ENCODE results near the gene NEK7. TPM values are rescaled to one million over a fixed set of nuclear protein-coding genes. Genes with fewer than 3 reads are reported as not detected.

The NEK7 gene
- total RNA-seq, 1 donor: 187 TPM

DNA sequence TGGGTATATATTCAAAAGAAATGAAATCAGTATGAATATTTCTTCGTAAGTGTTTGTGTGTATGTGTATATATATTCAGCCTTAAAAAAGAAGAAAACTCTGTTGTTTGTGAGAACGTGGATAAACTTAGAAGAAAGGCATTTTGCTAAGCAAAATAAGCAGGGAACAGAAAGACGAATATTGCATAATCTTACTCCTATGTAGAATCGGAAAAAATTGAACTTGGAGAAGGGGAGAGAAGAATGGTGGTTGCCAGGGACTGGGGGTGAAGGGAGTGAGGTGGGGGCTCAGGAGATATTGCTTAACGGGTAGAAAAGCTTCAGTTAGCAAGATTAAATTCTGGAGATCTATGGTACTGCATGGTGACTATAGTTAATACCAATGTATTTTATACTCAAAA is 40.3 kb upstream of the NEK7 start:
- DNase-seq (ENCODE audit: low read depth): no peak
- TF ChIP-seq, protein P1, sequence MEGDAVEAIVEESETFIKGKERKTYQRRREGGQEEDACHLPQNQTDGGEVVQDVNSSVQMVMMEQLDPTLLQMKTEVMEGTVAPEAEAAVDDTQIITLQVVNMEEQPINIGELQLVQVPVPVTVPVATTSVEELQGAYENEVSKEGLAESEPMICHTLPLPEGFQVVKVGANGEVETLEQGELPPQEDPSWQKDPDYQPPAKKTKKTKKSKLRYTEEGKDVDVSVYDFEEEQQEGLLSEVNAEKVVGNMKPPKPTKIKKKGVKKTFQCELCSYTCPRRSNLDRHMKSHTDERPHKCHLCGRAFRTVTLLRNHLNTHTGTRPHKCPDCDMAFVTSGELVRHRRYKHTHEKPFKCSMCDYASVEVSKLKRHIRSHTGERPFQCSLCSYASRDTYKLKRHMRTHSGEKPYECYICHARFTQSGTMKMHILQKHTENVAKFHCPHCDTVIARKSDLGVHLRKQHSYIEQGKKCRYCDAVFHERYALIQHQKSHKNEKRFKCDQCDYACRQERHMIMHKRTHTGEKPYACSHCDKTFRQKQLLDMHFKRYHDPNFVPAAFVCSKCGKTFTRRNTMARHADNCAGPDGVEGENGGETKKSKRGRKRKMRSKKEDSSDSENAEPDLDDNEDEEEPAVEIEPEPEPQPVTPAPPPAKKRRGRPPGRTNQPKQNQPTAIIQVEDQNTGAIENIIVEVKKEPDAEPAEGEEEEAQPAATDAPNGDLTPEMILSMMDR (IDR thresholded peaks at IDR 0.05; ENCODE audit: insufficient read depth, low read length): no peak
- H3K4me3 ChIP-seq (ENCODE audit: low read depth, low read length): no peak overlapping the region

DNA sequence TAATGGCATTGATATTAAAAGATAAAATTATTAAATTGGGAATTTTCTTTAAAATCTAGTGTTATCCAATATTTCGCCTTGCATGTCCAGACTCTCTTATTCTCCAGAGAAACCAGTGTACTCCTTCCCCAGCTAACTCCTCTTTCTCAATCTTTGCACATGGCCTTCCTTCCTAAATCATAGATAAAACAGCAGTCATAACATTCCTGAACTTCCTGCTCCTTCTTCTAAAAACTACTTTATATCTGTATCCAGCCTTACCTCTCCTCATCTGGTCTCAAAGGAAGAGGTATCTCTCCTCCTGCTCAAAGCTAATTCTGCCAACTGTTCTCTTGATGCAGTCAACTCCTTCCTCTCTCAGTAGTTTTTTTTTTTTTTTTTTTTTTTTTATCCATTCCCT is 39.5 kb upstream of the NEK7 start:
- H3K4me3 ChIP-seq (ENCODE audit: low read depth, low read length): no peak overlapping the region
- DNase-seq (ENCODE audit: low read depth): peak; percentile 68
- TF ChIP-seq, protein P1 (IDR thresholded peaks at IDR 0.05; ENCODE audit: insufficient read depth, low read length): no peak

DNA sequence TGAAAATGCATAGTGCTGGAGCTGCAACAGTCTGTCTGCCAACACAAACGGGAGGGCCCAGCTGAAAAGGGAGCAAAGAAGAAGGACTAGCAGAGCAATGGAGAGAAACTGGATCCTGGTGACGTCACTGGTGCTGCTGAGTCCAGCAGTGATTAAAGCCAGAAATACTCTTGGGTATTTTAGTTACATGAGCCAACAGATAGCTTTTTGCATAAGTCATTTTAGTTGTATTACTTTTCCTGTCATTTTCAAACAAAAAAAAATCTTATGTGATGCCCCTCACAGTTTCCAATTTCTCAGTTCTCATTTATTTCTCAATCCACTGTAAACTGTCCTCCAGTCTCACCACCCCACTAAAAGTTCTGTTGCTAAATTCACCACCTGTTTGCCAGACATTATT is 38.7 kb upstream of the NEK7 start:
- DNase-seq (ENCODE audit: low read depth): peak; percentile 100
- TF ChIP-seq, protein P1 (IDR thresholded peaks at IDR 0.05; ENCODE audit: insufficient read depth, low read length): no peak
- H3K4me3 ChIP-seq (ENCODE audit: low read depth, low read length): no peak overlapping the region

DNA sequence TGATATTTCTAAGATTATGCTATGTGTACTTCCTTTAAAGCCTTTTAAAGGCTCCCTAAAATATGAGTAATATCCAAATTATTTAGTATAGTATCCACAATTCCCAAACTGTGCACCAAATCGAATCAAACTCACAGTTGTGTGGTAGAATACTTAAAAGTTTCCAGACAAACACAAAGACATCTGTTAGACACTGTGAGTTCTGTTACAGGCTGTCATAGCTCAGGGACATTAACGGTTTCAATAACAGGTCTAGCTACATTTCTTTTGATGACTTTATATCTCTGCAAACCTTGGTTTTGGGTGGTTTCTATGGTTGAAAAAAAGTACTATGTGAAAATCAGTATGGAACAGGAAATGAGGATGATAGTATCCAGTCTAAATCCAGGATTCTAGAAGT is 36.9 kb upstream of the NEK7 start:
- TF ChIP-seq, protein P1 (IDR thresholded peaks at IDR 0.05; ENCODE audit: insufficient read depth, low read length): no peak
- DNase-seq (ENCODE audit: low read depth): no peak

DNA sequence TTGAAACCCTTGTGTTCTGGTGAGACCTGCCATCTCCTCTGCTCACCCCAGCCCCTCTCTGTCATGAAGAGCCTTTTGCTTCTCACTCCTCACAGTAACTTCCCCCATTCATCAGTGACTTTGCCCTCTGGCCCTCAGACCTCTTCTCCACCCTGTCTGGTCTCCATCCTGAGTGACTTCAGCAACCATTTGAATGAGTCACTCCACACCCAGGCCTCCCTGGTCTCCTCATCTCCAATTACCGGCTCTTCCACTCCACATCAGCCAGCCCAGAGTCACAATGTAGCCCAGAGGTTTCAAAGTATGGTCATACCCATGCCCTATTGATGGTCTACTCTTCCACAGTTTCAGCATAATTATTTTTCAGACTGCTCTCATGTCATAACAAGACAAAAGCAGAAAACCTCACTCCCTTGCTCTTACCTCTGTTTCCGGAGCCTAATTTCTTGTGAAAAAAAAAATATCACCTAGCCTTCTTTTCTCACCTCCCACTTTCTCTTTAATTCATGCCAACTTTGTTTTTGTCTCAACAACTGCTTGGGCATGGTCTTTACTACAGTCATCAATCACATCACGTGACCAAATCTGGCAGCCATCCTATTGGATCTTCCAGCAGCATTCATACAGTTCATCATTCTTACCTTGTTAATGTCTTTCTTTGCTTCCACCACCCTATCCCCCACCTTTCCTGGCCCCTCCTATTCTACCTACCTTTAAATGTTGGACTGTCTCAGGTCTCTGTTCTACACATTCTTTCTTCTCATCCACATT is 35.6 kb upstream of the NEK7 start:
- DNase-seq (ENCODE audit: low read depth): peak; percentile 79
- TF ChIP-seq, protein P1 (IDR thresholded peaks at IDR 0.05; ENCODE audit: insufficient read depth, low read length): no peak
- no peak overlapping the region for H3K4me3 ChIP-seq (ENCODE audit: low read depth, low read length)

More for the DNA sequence above, 36.9 kb upstream of the NEK7 start:
- no peak overlapping the region for H3K4me3 ChIP-seq (ENCODE audit: low read depth, low read length)

DNA sequence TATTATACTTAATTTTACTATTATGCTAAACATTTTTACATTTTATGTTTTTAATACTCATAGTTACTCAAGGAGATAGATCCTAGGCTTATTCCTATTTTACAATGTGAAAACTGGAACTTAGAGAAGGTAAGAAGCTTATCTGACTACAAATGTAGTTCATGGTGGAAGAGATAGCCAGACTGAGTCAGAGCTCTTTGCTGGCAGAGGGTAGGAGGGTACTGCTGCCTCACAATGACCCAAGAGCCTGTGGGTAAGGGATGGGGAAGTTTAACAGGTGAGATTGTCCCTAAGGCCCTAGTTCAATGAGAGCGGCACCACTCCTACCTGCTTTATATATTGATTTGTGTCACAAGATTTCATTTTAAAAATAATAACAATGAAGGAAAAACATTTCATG is 34.1 kb upstream of the NEK7 start:
- TF ChIP-seq, protein P1 (IDR thresholded peaks at IDR 0.05; ENCODE audit: insufficient read depth, low read length): no peak
- no peak overlapping the region for H3K4me3 ChIP-seq (ENCODE audit: low read depth, low read length)
- DNase-seq (ENCODE audit: low read depth): peak; percentile 59

DNA sequence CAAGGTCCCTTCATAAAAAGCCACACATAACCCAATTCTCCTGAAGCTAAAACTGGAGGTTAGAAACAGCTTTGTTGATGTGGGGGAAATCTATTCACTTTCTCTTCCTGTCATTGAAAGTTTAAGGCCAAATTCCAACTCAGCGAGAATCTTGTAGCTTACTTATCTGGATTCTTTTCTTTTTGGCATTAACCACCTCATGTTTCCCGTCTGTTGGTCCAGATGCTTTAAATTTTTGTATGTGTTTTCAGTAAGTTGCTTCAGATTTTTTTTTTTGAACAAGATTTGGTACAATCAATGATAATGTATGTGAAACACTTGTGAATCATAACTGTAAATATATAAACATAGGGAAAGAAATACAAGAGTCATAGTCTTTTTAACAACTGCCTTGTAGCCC is 33.7 kb upstream of the NEK7 start:
- TF ChIP-seq, protein P1 (IDR thresholded peaks at IDR 0.05; ENCODE audit: insufficient read depth, low read length): no peak
- no peak overlapping the region for H3K4me3 ChIP-seq (ENCODE audit: low read depth, low read length)
- DNase-seq (ENCODE audit: low read depth): peak; percentile 96

All from fibroblast of the aortic adventitia (primary cell).